Activated T-cell treated with anti-CD3 and anti-CD28 coated beads, Interleukin-2, amount 50 U/mL, for 24 hours (primary cell): ENCODE measurements around the gene MYDGF.
A peak's percentile ranks its signal among the peaks of the same experiment; 100 is the strongest.
"Not testable (repeated sequence)": the region's sequence is repeated elsewhere in the genome, so short reads cannot be mapped to it uniquely, and the experiment has no call there.

Experiments used
- DNase-seq: peaks from one replicate; pipeline ENCODE4 v3.0.0-alpha.2; 2020
- H3K27ac Mint-ChIP-seq: 2 replicates; pipeline ENCODE4 v1.8.0; 2020; ENCODE audit warnings: mild to moderate bottlenecking, mixed read lengths
- H3K27me3 Mint-ChIP-seq: 2 replicates; pipeline ENCODE4 v1.8.0; 2020; ENCODE audit warnings: mixed read lengths
- H3K36me3 Mint-ChIP-seq: 2 replicates; pipeline ENCODE4 v1.8.0; 2020; ENCODE audit warnings: low read depth, mixed read lengths
- H3K4me1 Mint-ChIP-seq: 2 replicates; pipeline ENCODE4 v1.8.0; 2020; ENCODE audit warnings: low read depth, mixed read lengths
- H3K4me3 Mint-ChIP-seq: 2 replicates; pipeline ENCODE4 v1.8.0; 2020; ENCODE audit warnings: mild to moderate bottlenecking, moderate library complexity, mixed read lengths
- H3K9me3 Mint-ChIP-seq: 2 replicates; pipeline ENCODE4 v1.8.0; 2020; ENCODE audit warnings: mixed read lengths

Gene MYDGF

GRCh38 chr19:4692251-4693077, 22.3 kb upstream of the MYDGF start:
- Mint-ChIP-seq H3K27me3 (no peaks in the 10 kb centered on the region), H3K4me1 (peaks cover 2% of the 10 kb centered on the region), H3K27ac (no peak overlapping the region)

GRCh38 chr19:4691373-4691772, 21.2 kb upstream of the MYDGF start:
- peaks cover 88% of the 10 kb centered on the region for H3K36me3 Mint-ChIP-seq
- no peak overlapping the region for H3K27ac Mint-ChIP-seq
- no peak overlapping the region for H3K4me3 Mint-ChIP-seq
- no peaks in the 10 kb centered on the region for H3K9me3 Mint-ChIP-seq
- H3K4me1 Mint-ChIP-seq: no peaks in the 10 kb centered on the region
- H3K27me3 Mint-ChIP-seq: no peaks in the 10 kb centered on the region
- DNase-seq: no peak

More at GRCh38 chr19:4692251-4693077, 22.3 kb upstream of the MYDGF start:
- H3K36me3 Mint-ChIP-seq: peaks cover 88% of the 10 kb centered on the region
- DNase-seq: no peak
- no peaks in the 10 kb centered on the region for H3K9me3 Mint-ChIP-seq
- H3K4me3 Mint-ChIP-seq: no peak overlapping the region

- Mint-ChIP-seq H3K4me1 (no peaks in the 10 kb centered on the region), H3K36me3 (peaks cover 90% of the 10 kb centered on the region), H3K9me3 (no peaks in the 10 kb centered on the region), H3K27me3 (no peaks in the 10 kb centered on the region), H3K4me3 (no peak overlapping the region), H3K27ac (no peak overlapping the region)
- DNase-seq: no peak
Observed at GRCh38 chr19:4690361-4690760, 20.2 kb upstream of the MYDGF start.

- Mint-ChIP-seq H3K9me3 (no peaks in the 10 kb centered on the region), H3K27me3 (no peaks in the 10 kb centered on the region), H3K4me1 (no peaks in the 10 kb centered on the region), H3K36me3 (peaks cover 87% of the 10 kb centered on the region), H3K4me3 (no peak overlapping the region), H3K27ac (no peak overlapping the region)
- no peak for DNase-seq
Observed at GRCh38 chr19:4689403-4689802, 19.3 kb upstream of the MYDGF start.

- DNase-seq: no peak
- H3K9me3 Mint-ChIP-seq: no peaks in the 10 kb centered on the region
- peaks cover 87% of the 10 kb centered on the region for H3K36me3 Mint-ChIP-seq
- H3K27me3 Mint-ChIP-seq: no peaks in the 10 kb centered on the region
- H3K4me3 Mint-ChIP-seq: no peak overlapping the region
- H3K27ac Mint-ChIP-seq: no peak overlapping the region
- H3K4me1 Mint-ChIP-seq: no peaks in the 10 kb centered on the region
Observed at GRCh38 chr19:4688587-4688986, 18.4 kb upstream of the MYDGF start.

GRCh38 chr19:4687396-4687795, 17.3 kb upstream of the MYDGF start:
- H3K4me1 Mint-ChIP-seq: no peaks in the 10 kb centered on the region
- peaks cover 80% of the 10 kb centered on the region for H3K36me3 Mint-ChIP-seq
- no peak for DNase-seq
- H3K27me3 Mint-ChIP-seq: no peaks in the 10 kb centered on the region
- H3K9me3 Mint-ChIP-seq: no peaks in the 10 kb centered on the region
- H3K4me3 Mint-ChIP-seq: no peak overlapping the region
- H3K27ac Mint-ChIP-seq: no peak overlapping the region

GRCh38 chr19:4686700-4687099, 16.6 kb upstream of the MYDGF start:
- Mint-ChIP-seq H3K27ac (no peak overlapping the region), H3K4me3 (no peak overlapping the region)

GRCh38 chr19:4684312-4685095, 14.4 kb upstream of the MYDGF start:
- Mint-ChIP-seq H3K9me3 (no peaks in the 10 kb centered on the region), H3K27me3 (no peaks in the 10 kb centered on the region), H3K4me1 (no peaks in the 10 kb centered on the region), H3K4me3 (no peak overlapping the region), H3K36me3 (peaks cover 75% of the 10 kb centered on the region), H3K27ac (no peak overlapping the region)
- no peak for DNase-seq

More at GRCh38 chr19:4686700-4687099, 16.6 kb upstream of the MYDGF start:
- Mint-ChIP-seq H3K4me1 (no peaks in the 10 kb centered on the region), H3K27me3 (no peaks in the 10 kb centered on the region), H3K36me3 (peaks cover 78% of the 10 kb centered on the region), H3K9me3 (no peaks in the 10 kb centered on the region)
- DNase-seq: no peak

- no peak overlapping the region for H3K4me3 Mint-ChIP-seq
- no peaks in the 10 kb centered on the region for H3K27me3 Mint-ChIP-seq
- H3K36me3 Mint-ChIP-seq: peaks cover 78% of the 10 kb centered on the region
- H3K9me3 Mint-ChIP-seq: no peaks in the 10 kb centered on the region
- no peaks in the 10 kb centered on the region for H3K4me1 Mint-ChIP-seq
- H3K27ac Mint-ChIP-seq: no peak overlapping the region
- no peak for DNase-seq
Observed at GRCh38 chr19:4682417-4683200, 12.5 kb upstream of the MYDGF start.

GRCh38 chr19:4680021-4680420, 9.9 kb upstream of the MYDGF start:
- H3K4me1 Mint-ChIP-seq, H3K27ac Mint-ChIP-seq, H3K9me3 Mint-ChIP-seq, H3K27me3 Mint-ChIP-seq, H3K4me3 Mint-ChIP-seq, DNase-seq: not testable (repeated sequence)
- H3K36me3 Mint-ChIP-seq: peaks cover 72% of the 10 kb centered on the region

GRCh38 chr19:4678881-4679790, 9.0 kb upstream of the MYDGF start:
- Mint-ChIP-seq H3K9me3 (no peaks in the 10 kb centered on the region), H3K4me1 (no peaks in the 10 kb centered on the region), H3K36me3 (peaks cover 69% of the 10 kb centered on the region), H3K4me3 (no peak overlapping the region), H3K27me3 (no peaks in the 10 kb centered on the region), H3K27ac (no peak overlapping the region)
- DNase-seq: peak; percentile 45

- Mint-ChIP-seq H3K27me3 (no peaks in the 10 kb centered on the region), H3K9me3 (no peaks in the 10 kb centered on the region), H3K36me3 (peaks cover 56% of the 10 kb centered on the region), H3K4me1 (no peaks in the 10 kb centered on the region), H3K27ac (peak overlapping the region; percentile 47), H3K4me3 (no peak overlapping the region)
- peak; percentile 41 for DNase-seq
Observed at GRCh38 chr19:4676955-4677731, 7.0 kb upstream of the MYDGF start.

GRCh38 chr19:4675346-4675745, 5.2 kb upstream of the MYDGF start:
- no peaks in the 10 kb centered on the region for H3K27me3 Mint-ChIP-seq
- no peaks in the 10 kb centered on the region for H3K4me1 Mint-ChIP-seq
- no peak overlapping the region for H3K4me3 Mint-ChIP-seq
- peaks cover 44% of the 10 kb centered on the region for H3K36me3 Mint-ChIP-seq
- H3K9me3 Mint-ChIP-seq: no peaks in the 10 kb centered on the region
- DNase-seq: no peak
- H3K27ac Mint-ChIP-seq: no peak overlapping the region
